ENCODE data around the gene BLOC1S3. TPM values are rescaled to one million over a fixed set of nuclear protein-coding genes. Genes with fewer than 3 reads are reported as not detected.

The BLOC1S3 gene
- total RNA-seq, 2 donors from 2014 or later, result 20.7 to 21.4 TPM

- ATAC-seq (ENCODE audit: insufficient number of reproducible peaks, low FRiP score, low read depth), result no peak
- DNase-seq (ENCODE audit: low spot score), result no peak
- peaks cover 27% of the 10 kb centered on the region for H3K36me3 ChIP-seq
Observed at GRCh38 chr19:45142726-45143110, 35.9 kb upstream of the BLOC1S3 start.

DNA sequence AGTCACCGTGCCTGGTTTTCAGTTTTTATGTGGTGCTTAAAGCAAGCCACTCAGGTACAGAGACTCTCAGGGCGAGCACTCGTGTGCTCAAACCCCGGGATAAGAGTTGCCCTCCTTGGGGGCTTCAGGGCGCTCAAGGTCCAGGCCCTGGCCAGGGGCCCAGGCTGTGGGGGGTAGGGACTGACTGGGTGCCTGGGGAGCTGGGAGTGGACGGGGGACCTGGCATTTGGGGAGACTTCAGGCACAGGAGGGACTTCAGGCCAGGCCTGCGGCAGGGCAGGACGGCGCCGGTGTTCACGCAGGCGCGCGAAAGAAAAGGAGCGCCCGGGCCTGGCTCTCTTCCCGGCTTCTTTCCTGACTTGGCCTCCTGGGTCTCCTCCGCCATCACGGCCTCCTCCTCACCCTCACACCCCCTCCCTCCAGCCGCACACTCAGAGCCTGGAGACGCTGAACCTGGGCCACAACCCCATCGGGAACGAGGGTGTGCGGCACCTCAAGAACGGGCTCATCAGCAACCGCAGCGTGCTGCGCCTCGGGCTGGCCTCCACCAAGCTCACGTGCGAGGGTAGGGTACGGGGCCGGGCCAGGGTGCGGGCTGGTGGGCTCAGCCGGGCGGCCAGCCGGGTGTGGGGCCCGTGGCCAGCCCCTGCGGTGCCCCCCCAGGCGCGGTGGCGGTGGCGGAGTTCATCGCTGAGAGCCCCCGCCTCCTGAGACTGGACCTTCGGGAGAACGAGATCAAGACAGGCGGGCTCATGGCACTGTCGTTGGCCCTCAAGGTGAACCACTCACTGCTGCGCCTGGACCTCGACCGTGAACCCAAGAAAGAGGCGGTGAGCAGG, 33.9 kb upstream of the BLOC1S3 start:
- H3K4me3 ChIP-seq, result no peak overlapping the region
- H3K4me1 ChIP-seq (ENCODE audit: control insufficient read depth in 1 of 2, low read depth in 2 of 2), result no peaks in the 10 kb centered on the region
- no peaks in the 10 kb centered on the region for H3K9me3 ChIP-seq
- no peak for ATAC-seq (ENCODE audit: insufficient number of reproducible peaks, low FRiP score, low read depth)
- no peaks in the 10 kb centered on the region for H3K27me3 ChIP-seq (replicated peaks; ENCODE audit: insufficient read depth)
- H3K36me3 ChIP-seq, result peaks cover 27% of the 10 kb centered on the region
- H3K27ac ChIP-seq, result no peak overlapping the region
- no peak for DNase-seq (ENCODE audit: low spot score)
- no peak for TF ChIP-seq CTCF (IDR thresholded peaks at IDR 0.05)

More at GRCh38 chr19:45142726-45143110, 35.9 kb upstream of the BLOC1S3 start:
- no peaks in the 10 kb centered on the region for H3K4me1 ChIP-seq (ENCODE audit: control insufficient read depth in 1 of 2, low read depth in 2 of 2)
- H3K9me3 ChIP-seq, result no peaks in the 10 kb centered on the region
- TF ChIP-seq CTCF (IDR thresholded peaks at IDR 0.05), result no peak
- H3K27ac ChIP-seq, result no peak overlapping the region
- H3K4me3 ChIP-seq, result no peak overlapping the region
- no peaks in the 10 kb centered on the region for H3K27me3 ChIP-seq (replicated peaks; ENCODE audit: insufficient read depth)

GRCh38 chr19:45145270-45146189, 33.1 kb upstream of the BLOC1S3 start:
- no peak for DNase-seq (ENCODE audit: low spot score)
- Histone ChIP-seq H3K9me3 (no peaks in the 10 kb centered on the region), H3K4me3 (no peak overlapping the region), H3K36me3 (peaks cover 27% of the 10 kb centered on the region), H3K27me3 (replicated peaks; ENCODE audit: insufficient read depth) (no peaks in the 10 kb centered on the region), H3K4me1 (ENCODE audit: control insufficient read depth in 1 of 2, low read depth in 2 of 2) (no peaks in the 10 kb centered on the region), H3K27ac (no peak overlapping the region)
- no peak for TF ChIP-seq CTCF (IDR thresholded peaks at IDR 0.05)
- no peak for ATAC-seq (ENCODE audit: insufficient number of reproducible peaks, low FRiP score, low read depth)

DNA sequence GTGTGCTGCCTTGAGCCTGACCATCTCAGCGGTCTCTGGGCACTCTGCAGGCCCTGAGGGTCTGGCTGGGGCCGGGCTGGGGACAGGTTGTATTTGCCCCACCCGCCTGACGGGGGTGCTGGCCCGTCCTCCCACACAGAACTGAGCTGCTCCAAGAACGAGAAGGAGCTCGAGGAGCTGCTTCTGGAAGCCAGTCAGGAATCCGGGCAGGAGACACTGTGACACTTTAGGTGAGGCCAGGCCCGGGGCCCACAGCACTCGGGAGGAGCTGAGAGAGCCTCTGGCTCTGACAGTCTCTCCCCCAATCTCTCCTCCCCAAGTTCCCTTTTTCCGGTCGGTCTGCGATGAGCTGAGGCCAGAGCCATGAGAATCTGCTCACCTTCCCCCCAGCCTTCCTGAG, 32.3 kb upstream of the BLOC1S3 start:
- H3K27me3 ChIP-seq (replicated peaks; ENCODE audit: insufficient read depth), result no peaks in the 10 kb centered on the region
- ATAC-seq (ENCODE audit: insufficient number of reproducible peaks, low FRiP score, low read depth) (no peak), DNase-seq (ENCODE audit: low spot score) (no peak)
- H3K4me1 ChIP-seq (ENCODE audit: control insufficient read depth in 1 of 2, low read depth in 2 of 2), result no peaks in the 10 kb centered on the region
- no peaks in the 10 kb centered on the region for H3K9me3 ChIP-seq
- H3K36me3 ChIP-seq, result peaks cover 19% of the 10 kb centered on the region
- no peak overlapping the region for H3K4me3 ChIP-seq
- no peak overlapping the region for H3K27ac ChIP-seq
- TF ChIP-seq CTCF (IDR thresholded peaks at IDR 0.05), result no peak

GRCh38 chr19:45146741-45147205, 31.8 kb upstream of the BLOC1S3 start:
- DNase-seq (ENCODE audit: low spot score) (no peak), ATAC-seq (ENCODE audit: insufficient number of reproducible peaks, low FRiP score, low read depth) (no peak)
- Histone ChIP-seq H3K4me3 (no peak overlapping the region), H3K36me3 (peaks cover 16% of the 10 kb centered on the region), H3K9me3 (no peaks in the 10 kb centered on the region), H3K4me1 (ENCODE audit: control insufficient read depth in 1 of 2, low read depth in 2 of 2) (peaks cover 0 to 3% of the 10 kb centered on the region in 2 donors), H3K27ac (no peak overlapping the region), H3K27me3 (replicated peaks; ENCODE audit: insufficient read depth) (no peaks in the 10 kb centered on the region)
- no peak for TF ChIP-seq CTCF (IDR thresholded peaks at IDR 0.05)

Data from thoracic aorta (tissue), 2 donors.